K562 (cell line): Measurements from ENCODE around the gene MLX. TPM values are rescaled to one million over a fixed set of nuclear protein-coding genes. Genes with fewer than 3 reads are reported as not detected.

ENCODE experiments used
- RBBP5 ChIP-seq: fragments of 200-600 bp; sonication (generic); IDR thresholded peaks from 2 replicates; pipeline ENCODE4 v1.6.1; 2012; ENCODE audit warnings: borderline replicate concordance, mild to moderate bottlenecking, low read length, control low read depth, inconsistent platforms; ENCODE audit not compliant: insufficient read depth, poor library complexity, severe bottlenecking
- SREBF1 ChIP-seq: fragments of 150-350 bp; IDR thresholded peaks from 2 replicates; pipeline ENCODE4 v1.6.1; 2014; ENCODE audit warnings: antibody characterized with exemption, low read depth, low read length, borderline replicate concordance
- polyA plus RNA-seq, 8 experiments: library from polyadenylated mRNA; depleted of rRNA in 4 of 8; stranded (reverse) in 5 of 8; unstranded in 3 of 8; fragments of >200 nt; fragmentation: Nextera tagmentation in 2 of 8; fragmentation: Illumina TruSeq in 1 of 8; extraction: Ambion mirVana in 2 of 8; extraction: Trizol in 1 of 8; gene quantifications; 2 replicates each; pipeline versions ENCODE4 v1.2.1 to v1.2.3, GENCODE V29; 2011 to 2014; ENCODE audit warnings: inconsistent platforms in 1 of 8, missing spikeins in 1 of 8
- total RNA-seq, 7 experiments: library from RNA; depleted of rRNA in 6 of 7; stranded (reverse); fragments of >200 nt in 6 of 7; fragmentation: Illumina TruSeq in 2 of 7; extraction: Trizol in 2 of 7; gene quantifications; 2 replicates each; pipeline versions ENCODE4 v1.2.1 to v1.2.3, GENCODE V29; 2011 to 2021; ENCODE audit warnings: low replicate concordance in 1 of 7
- TF ChIP-seq, protein P1 (sequence below): fragments of 450-650 bp; IDR thresholded peaks from 2 replicates; pipeline ENCODE4 v1.6.1; 2018; ENCODE audit not compliant: partially characterized antibody
- TF ChIP-seq, protein P2 (sequence below): fragments of 200-800 bp; sonication (Bioruptor generic); IDR thresholded peaks from 2 replicates; pipeline ENCODE4 v1.6.1; 2017; ENCODE audit warnings: missing genetic modification characterization, missing compliant biosample characterization

Gene MLX
- total and polyA plus RNA-seq, 9 of the 15 experiments (the other 6 are each of a cell fraction or from before 2014, with no cell fraction given): 42.9 to 100 (median 58.9) TPM

DNA sequence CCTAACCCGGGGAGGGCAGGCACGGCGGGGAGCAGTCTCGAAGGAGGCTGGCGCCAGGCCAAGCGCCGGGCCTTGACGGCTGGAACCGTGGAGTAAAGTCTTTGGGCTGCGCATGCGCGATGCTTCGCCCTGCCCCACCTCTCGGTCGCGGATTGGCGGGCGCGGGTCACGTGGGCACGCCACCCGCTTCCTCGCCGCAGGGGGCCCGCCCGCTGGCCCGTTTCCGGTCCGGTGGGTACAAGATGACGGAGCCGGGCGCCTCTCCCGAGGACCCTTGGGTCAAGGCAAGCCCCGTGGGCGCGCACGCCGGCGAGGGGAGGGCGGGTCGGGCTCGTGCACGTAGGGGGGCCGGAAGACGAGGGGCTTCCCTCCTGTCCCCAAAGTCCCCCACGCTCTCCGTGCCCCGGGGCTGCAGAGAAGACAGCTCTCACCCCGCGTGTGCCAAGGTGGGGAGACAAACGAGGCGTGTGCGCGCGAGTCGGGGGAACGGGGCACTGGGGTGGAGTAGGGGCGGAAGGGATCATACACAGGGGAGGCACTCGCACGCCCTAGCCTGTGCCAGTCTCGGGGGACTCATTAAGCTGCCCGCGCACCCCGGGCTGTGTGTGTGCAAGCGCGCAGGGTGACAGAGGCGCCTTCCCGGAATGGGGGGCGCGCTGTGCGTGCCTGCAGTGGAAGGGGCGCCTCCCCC is at the start of gene MLX (continued):
- TF ChIP-seq, protein P1, sequence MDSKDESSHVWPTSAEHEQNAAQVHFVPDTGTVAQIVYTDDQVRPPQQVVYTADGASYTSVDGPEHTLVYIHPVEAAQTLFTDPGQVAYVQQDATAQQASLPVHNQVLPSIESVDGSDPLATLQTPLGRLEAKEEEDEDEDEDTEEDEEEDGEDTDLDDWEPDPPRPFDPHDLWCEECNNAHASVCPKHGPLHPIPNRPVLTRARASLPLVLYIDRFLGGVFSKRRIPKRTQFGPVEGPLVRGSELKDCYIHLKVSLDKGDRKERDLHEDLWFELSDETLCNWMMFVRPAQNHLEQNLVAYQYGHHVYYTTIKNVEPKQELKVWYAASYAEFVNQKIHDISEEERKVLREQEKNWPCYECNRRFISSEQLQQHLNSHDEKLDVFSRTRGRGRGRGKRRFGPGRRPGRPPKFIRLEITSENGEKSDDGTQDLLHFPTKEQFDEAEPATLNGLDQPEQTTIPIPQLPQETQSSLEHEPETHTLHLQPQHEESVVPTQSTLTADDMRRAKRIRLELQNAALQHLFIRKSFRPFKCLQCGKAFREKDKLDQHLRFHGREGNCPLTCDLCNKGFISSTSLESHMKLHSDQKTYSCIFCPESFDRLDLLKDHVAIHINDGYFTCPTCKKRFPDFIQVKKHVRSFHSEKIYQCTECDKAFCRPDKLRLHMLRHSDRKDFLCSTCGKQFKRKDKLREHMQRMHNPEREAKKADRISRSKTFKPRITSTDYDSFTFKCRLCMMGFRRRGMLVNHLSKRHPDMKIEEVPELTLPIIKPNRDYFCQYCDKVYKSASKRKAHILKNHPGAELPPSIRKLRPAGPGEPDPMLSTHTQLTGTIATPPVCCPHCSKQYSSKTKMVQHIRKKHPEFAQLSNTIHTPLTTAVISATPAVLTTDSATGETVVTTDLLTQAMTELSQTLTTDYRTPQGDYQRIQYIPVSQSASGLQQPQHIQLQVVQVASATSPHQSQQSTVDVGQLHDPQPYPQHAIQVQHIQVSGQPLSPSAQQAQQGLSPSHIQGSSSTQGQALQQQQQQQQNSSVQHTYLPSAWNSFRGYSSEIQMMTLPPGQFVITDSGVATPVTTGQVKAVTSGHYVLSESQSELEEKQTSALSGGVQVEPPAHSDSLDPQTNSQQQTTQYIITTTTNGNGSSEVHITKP: peak; percentile 74
- peak; percentile 33; the same call in 1 of the 2 replicates for TF ChIP-seq SREBF1
- peak; percentile 53 for TF ChIP-seq RBBP5
- TF ChIP-seq, protein P2, sequence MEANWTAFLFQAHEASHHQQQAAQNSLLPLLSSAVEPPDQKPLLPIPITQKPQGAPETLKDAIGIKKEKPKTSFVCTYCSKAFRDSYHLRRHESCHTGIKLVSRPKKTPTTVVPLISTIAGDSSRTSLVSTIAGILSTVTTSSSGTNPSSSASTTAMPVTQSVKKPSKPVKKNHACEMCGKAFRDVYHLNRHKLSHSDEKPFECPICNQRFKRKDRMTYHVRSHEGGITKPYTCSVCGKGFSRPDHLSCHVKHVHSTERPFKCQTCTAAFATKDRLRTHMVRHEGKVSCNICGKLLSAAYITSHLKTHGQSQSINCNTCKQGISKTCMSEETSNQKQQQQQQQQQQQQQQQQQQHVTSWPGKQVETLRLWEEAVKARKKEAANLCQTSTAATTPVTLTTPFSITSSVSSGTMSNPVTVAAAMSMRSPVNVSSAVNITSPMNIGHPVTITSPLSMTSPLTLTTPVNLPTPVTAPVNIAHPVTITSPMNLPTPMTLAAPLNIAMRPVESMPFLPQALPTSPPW (CRISPR knock-in tag): peak; percentile 87
